Suppressor macrophage treated with lipopolysaccharide for 4 hours (primary cell): ENCODE measurements around the gene TAP2.
"Not testable (repeated sequence)": the region's sequence is repeated elsewhere in the genome, so short reads cannot be mapped to it uniquely, and the experiment has no call there.

Source experiments
- DNase-seq: peaks from one replicate; pipeline ENCODE4 v3.0.0-alpha.2; 2020

TAP2 gene

DNA sequence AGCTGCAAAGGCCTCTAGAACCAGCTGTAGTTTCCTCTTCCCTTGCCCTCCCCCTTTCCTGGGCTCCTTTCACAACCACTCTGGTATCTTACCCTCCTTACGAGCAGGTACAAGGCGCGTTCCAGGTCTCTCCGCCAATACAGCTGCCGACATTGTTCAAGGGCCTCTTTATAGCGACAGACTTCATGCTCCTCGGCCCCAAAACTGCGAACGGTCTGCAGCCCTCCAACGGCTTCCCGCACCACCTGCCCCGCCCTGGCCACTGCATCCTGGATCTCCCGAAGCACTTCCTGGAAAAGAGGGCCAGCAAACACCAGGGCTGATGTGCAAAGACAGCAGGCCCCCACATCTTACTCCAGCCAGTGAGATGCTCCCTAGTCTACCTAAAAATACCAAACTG is 6.0 kb downstream of the TAP2 start:
- no peak for DNase-seq

DNA sequence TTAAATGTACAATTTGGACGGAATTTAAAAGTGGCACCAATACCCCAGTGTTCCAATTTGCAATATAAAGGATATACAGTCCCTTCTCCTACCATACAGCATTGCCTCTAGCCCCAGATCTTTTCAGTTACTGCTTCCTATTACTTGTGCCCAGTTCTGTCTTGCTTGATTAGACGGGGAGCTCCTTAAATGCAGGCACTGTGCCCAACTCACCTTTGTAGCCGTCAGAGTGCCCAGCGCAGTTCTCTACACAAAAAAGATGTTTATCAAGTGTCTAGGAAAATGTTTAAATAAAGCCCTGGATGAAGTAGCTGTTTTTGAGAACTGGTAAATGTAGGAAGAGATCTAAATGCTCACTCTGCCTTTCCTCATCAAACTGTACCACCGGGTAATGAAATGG is 7.6 kb downstream of the TAP2 start:
- DNase-seq = no peak

DNA sequence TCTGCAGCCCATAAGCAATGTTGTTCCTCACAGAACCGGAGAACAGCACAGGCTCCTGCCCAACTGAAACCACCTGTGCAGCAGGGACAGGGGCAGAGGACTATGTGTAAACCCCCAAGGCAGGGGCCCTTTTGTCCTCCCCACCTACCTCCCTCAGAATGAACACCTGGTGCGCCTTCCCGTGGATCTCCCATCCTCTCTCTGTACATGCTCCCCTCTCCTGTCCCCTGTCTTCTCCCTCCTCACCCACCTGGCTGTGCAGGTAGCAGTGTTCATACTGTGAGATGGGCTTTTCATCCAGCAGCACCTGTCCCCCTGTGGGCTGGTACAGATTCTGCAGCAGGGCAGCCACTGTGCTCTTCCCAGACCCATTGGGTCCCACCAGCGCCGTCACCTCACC is 8.5 kb downstream of the TAP2 start:
- DNase-seq = no peak

DNA sequence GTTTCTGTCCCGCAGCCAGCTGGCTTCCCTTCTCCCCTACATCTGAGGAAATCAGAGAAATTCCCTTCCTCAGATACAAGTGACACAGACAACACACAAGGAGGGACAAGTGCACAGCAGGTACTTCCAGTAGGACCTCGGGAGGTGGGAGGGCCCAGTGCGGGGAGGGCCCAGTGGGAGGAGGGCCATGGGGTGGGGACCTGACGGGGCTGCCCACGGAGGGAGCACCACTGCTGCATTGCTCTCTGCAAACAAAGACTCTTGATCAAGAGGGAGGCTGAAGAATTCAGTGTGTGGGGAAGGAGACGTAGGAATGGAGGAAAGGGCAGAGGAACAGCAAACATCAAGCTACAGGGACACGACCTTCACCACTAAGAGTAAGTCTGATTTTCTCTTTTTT is 9.0 kb downstream of the TAP2 start:
- no peak for DNase-seq

DNA sequence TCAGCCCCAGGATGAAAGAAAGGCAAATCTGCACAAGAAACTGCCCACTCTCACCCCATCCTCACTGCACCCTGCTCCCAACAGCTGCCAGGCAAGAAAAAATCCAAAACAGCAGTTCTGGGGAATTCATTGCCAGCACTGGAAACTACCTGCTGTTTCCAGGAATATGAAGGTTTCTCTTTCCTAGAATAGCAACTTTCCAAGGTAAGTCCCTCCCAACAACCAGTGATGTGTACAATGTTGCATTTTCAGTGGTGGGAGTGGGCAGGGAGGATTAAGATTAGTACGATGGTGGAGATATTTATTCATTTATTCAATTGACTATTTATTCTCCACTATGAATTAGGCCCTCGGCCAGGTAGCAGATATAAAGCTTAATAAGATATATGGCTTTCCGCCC is 11.5 kb downstream of the TAP2 start:
- no peak for DNase-seq

DNA sequence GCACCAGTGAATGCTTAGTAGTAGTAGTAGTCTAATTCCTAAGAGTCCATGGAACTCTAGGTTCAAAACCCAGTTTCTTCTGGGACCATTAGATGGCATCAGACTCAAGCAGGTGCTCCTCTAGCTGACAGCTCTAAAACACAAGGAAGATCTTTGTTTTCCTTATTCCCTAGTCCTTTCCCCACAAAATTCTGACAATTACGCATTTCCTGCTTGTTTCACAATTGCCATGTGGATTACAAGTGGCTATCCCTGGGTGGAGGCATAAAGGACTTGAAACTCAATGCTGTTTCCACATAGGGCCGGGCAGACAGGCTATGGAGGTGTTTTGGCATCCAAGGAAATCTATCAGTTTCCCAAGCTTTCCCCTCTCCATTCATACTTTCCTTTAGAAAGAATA is 12.6 kb downstream of the TAP2 start:
- no peak for DNase-seq

DNA sequence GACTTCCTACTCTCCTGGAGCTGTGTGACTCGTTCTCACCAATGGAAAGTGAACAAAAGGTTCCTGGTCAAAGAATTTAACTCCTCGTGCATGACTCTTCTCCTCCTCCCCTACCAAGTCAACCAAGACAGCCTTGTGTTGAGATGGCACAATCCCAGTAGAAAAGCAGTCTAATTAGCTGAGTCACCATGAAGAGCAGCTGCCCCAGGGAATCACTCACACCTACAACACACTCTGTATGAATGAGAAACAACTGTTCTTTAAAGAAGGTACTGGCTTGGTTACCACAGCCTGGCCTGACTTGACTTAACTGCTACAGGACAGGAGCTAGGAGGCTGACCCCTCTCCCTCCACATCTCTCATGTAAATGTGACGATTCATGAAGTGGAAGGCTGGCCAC is 18.8 kb downstream of the TAP2 start:
- no peak for DNase-seq

DNA sequence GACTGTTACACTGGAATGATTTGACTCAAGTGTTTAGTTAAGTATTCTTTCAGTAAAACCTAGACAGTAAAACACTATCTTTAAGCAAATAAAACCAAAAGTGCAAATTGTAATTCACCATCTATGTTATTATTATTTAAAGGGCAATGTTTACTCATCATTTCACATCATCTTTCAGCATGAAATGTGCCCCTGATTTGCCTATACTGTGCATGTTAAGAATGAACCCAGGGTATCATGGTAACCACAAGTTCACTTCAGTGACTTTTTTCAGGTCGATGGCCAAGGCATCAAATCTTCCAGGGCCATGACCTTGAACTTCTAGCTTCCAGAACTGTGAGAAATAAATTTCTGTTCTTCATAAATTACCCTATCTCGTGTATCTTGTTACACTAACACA is 19.7 kb downstream of the TAP2 start:
- DNase-seq = no peak

DNA sequence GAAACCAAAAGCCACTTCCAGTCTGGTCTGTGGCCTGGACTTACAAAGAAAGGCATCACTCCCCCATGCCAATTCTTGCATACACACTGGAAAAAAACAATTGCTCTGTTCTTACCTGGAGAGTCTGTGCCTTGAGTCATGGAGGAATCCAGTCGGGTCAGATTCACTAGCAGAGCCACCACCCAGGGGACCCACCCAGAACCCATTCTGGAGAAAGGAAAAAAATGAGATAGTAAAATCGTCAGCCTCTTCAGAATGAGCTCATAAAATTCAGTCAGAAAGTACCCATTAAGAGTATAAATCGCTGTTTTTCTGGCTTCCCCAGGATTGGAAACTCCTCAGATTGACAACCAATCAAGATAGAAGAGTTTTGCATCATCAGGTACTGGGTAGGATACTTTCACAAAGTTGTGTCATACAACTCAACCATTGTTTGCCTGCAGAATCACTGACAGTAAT is 21.8 kb downstream of the TAP2 start, which contains the start of gene HLA-DOB:
HLA-DOB (minus strand) TSS at position 257 of the 459 bp plus-strand sequence; CDS start at position 206, 51 bp downstream.
- DNase-seq = no peak

DNA sequence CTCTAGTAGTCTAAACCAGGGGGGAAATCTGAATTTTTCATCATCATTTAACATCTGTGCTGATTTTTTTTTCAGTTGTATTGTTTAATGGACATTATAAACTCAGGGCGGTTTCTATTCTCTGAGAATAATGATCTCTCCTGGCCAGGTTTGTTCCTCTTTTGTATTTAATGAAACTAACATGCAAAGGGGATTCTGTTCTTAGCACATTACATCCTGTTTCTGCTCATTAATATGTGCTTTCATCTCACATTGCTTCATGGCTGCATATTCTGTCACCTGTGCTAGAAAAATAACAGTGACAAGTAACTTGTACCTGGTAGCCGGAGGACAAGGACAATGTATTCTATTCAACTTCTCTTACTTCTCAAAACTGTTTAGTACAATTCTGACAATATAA is 22.5 kb downstream of the TAP2 start:
- no peak for DNase-seq

DNA sequence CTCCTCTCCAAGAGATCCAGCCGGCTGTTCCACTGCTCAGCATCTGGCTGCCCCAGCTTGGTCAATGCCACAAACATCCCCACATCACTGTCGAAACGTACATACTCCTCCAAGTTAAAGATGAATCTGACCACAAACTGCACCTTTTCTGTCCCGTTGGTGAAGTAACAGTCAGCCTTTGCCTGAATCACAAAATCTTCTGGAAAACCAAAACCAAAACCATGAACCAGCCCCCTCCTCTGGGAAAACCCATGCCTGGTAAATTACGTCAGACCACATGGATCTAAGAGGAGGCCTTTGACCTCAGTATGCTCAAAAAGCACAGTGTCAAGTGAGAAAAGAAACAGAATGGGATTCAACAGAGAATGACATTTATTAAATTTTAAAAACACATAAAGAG is 23.4 kb downstream of the TAP2 start:
- peak; percentile 60 for DNase-seq

DNA sequence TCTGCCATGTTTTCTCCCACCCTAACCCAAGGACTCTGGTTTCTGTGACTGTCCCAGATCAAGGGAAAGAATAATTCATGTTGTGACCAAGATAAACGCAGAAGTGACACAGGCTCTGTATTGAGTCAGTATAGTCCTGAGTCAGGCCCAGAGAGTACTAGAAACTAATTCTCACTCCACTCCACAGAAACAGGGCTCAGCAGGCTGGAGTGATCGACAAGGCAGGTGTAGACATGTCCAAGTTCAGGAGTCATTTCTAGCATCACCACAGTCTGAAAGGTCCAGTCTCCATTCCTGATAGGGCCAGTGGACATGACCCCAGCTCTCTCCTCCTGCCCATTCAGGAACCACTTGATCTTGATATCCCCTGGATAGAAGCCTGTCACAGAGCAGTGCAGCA is 24.4 kb downstream of the TAP2 start:
- no peak for DNase-seq

DNA sequence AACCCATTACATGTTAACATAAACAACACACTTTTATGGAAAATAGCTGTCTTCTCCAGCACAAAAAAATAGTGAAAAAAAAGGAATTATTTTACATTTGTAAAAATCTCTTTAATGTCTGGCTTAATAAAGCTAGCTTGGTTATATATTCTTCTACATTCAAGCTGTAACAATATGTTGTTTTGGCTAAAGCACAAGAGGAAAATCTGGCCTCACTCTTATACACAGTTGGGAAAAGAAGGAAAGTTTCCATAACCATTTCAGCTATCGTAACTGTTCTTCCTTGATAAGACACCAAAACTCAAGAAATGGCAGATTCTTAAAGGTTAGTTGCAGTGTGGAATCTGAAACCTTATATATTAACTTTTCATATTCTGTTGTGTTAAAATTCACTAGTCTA is 29.4 kb downstream of the TAP2 start:
- no peak for DNase-seq

DNA sequence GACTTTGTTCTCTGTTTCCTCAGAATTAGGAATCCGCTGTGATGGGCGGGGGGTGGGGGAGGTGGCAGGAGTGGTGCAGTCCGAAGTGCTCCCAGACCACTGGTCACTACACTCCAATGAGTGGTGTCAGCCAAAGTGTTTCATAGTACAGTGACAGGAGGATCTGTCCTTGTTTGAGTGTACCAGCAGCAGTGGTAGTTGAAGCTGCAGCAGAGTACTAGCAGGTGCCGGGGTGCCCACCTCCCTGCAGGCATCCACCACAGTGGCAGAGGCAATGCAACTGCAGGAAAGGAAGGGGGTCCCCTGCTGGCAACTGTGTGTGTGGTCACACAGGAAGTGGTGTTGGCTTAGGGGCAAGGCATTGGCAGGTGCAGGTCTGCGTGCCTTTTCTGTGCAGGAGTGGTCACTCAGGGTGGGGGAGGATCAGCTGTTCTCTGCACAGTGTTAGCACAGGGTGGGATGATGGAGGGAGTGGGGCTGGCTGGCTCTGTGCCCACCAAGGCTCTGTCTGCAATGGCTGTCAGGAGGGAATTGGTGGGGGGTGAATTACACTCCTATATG is 31.4 kb downstream of the TAP2 start:
- DNase-seq = no peak

DNA sequence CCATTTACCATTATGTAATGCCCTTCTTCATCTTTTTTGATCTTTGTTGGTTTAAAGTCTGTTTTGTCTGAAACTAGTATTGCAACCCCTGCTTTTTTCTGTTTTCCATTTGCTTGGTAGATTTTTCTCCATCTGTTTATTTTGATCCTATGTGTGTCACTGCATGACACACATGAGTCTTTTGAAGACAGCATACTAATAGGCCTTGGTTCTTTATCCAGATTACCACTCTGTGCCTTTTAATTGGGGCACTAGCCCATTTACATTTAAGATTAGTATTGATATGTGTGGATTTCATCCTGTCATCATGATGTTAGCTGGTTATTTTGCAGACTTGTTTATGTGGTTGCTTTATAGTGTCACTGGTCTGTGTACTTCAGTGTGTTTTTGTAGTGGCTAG is 33.1 kb downstream of the TAP2 start:
- not testable (repeated sequence) for DNase-seq

DNA sequence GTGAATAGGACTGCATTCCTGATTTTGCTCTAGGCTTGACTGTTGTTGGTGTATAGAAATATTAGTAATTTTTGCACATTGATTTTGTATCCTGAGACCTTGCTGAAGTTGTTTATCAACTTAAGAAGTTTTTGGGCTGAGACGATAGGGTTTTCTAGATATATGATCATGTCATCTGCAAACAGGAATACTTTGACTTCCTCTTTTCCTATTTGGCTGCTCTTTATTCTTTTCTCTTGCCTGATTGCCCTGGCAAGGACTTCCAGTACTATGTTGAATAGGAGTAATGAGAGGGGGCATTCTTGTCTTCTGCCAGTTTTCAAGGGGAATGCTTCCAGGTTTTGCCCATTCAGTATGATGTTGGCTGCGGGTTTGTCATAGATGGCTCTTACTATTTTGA is 35.1 kb downstream of the TAP2 start:
- no peak for DNase-seq

DNA sequence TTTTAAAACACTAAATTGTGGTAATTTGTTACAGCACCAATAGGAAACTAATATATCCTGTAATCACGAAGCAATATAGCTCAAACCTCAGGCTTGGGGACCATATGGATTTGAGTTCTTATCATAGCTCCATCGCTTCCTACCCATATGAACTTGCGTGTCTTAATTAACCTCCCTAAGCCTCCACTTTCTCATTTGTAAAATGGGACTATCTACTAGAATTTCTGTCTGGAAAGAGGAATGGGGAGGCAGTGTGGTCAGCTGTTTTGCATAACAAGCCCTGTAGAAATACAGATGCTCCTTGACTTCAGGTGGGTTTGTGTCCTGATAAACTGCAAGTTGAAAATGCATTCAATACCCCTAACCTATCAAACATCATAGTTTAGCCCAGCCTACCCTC is 38.8 kb downstream of the TAP2 start:
- no peak for DNase-seq

DNA sequence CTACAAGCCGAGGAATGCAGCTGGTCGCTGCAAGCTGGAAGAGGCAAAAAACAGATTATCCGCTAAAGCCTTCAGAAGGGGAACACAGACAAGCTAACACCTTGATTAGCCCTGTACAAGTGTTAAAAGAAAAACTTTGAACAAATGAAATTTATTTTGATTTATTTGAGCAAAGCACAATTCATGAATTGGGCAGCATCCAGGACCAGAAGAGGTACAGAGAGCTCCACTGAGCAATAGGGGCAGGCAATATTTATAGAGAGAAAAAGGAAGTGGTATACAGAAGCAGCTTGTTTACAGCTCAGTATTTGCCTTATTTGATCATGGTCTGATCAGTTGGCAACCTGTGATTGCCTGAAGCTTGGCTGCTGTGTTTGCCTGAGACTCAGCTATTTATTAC is 39.4 kb downstream of the TAP2 start:
- DNase-seq = no peak

DNA sequence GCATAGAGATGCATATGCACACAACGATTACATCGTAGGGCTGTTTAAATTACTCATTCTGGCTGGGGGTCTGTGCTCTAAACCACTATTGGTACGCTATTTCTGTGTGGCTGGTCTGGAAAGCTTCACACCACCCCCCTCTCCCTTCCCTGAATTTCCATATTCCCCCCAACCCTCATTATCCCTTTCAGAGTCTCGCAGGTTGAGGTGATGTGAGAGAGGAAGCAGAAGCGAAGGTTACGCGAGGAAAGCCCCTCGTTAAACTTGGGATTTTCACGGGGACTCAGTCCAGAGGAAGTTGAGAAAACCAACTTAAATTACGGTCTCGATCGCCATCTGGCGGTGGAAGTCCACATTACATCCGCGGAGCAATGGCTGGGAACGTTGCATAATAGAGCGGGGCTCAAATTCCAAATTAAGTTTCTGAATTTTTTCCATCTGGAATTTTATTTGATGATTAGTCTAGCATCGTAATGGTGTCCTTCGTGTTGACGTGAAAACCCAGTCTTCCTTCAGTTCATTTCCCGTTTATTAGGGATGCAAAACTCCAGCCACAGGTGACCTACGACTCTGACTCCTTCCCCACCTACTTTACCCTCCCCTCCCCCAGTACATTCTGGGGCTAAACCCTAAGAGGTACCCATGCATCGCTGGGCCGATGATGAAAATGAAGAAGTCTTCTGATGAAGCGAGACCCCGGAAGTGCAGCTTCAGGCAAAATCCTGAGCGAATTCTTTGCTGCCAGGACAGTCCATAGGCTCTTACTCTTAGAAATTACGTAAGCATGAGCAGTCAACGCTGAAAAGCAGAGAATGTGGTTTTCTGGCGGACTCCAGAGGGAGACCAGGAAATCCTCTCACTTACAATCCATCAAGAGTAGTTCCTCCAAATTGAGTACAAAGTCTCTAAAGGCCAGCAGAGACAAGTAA is 41.4 kb downstream of the TAP2 start:
- DNase-seq = peak; percentile 84

DNA sequence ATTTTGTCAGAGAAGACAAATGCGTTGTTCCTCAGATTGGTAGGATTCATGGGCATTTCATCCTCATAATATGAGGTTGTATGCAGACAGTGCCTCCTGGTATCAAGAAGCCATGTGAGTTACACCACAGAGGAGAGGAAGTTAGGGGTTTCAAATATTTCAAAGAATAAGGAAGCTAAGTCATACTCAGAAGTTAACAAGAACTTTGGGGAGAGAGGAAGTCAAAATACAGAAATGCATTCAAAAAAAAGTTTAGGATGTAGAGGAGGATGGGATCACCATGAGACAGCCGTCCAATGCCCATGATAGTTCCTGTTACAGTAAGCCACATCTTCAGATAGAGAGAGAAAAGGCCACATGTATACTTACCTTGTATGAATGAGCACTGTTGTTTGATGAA is 44.0 kb downstream of the TAP2 start:
- DNase-seq = peak; percentile 83

DNA sequence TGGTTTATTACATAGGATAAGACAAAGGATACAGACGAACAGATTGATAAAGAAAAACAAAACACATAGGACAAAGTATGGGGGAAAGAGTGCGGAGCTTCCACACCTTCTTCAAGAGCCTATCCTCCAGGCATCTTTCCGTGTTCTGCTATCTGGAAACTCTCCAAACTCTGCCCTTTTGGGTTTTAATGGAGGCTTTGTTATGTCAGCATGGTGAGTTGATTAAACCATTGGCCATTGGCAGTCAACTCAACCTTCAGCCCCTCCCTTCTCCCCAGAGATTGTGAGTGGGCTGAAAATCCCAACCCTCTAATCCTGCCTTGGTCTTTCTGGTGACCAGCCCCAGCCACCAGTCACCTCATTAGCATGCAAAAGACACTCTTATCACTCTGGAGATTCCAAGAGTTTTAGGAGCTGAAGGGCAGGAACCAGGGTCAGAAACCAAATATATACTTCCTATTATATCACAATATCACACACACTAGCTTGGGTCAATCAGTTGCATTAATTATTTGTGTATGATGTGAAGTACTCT is 45.6 kb downstream of the TAP2 start:
- DNase-seq = no peak

DNA sequence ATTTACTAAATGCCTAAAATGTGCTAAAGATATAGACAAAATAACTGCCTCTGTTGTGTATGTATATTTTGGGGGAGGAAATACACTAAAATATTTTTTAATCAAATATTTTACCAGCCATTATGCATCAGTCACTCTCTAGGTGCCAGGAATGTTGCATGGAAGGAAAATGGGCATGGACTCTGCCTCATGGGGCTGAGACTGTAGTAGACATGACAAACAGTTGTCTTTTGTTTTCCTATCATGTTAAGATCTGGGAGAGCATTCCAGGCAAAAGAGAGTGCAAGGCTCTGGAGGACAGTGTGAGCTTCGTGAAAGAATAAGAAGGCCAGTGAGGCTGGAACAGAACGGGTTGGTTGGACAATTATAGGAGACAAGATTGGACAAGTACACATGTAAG is 48.2 kb downstream of the TAP2 start:
- DNase-seq = no peak
